WTC11 (cell line): ENCODE data around the gene EPHX1. TPM values are rescaled to one million over a fixed set of nuclear protein-coding genes. Genes with fewer than 3 reads are reported as not detected.

Experiments
- ATAC-seq: fragments of 200-7000 bp; cut with Tn5 transposase; 2 replicates; pipeline ENCODE4 v1.10.0; 2021; ENCODE audit warnings: mild to moderate bottlenecking, moderate library complexity
- CTCF ChIA-PET: fragments of 300-600 bp; sonication (Branson Sonifier 250); formaldehyde crosslinking; loops from one replicate; lab custom pipeline; 2021; ENCODE audit warnings: antibody characterized with exemption; lab: Charles Lee
- POLR2A ChIA-PET: fragments of 350-600 bp; sonication (Branson Sonifier 250); formaldehyde crosslinking; loops from one replicate; lab custom pipeline; 2021; ENCODE audit warnings: antibody characterized with exemption; lab: Charles Lee
- DNase-seq: peaks from one replicate; pipeline ENCODE4 v3.0.0; 2021; ENCODE audit warnings: low spot score
- H3K27ac Mint-ChIP-seq: 2 replicates; pipeline ENCODE4 v1.8.0; 2021; ENCODE audit warnings: mixed read lengths
- H3K27me3 Mint-ChIP-seq: 2 replicates; pipeline ENCODE4 v1.8.0; 2021; ENCODE audit warnings: low read depth, mild to moderate bottlenecking, moderate library complexity, mixed read lengths
- H3K36me3 Mint-ChIP-seq: 2 replicates; pipeline ENCODE4 v1.8.0; 2021; ENCODE audit warnings: mixed read lengths
- H3K4me1 Mint-ChIP-seq: 2 replicates; pipeline ENCODE4 v1.8.0; 2022; ENCODE audit warnings: mixed read lengths
- H3K4me3 Mint-ChIP-seq: 2 replicates; pipeline ENCODE4 v1.8.0; 2021; ENCODE audit warnings: mild to moderate bottlenecking, moderate library complexity, mixed read lengths
- H3K9me3 Mint-ChIP-seq: 2 replicates; pipeline ENCODE4 v1.8.0; 2021; ENCODE audit warnings: mixed read lengths
- CREM ChIP-seq: sonication (generic); formaldehyde crosslinking; IDR thresholded peaks from 2 replicates; pipeline ENCODE4 v1.8.1; 2022; ENCODE audit warnings: mild to moderate bottlenecking, missing genetic modification reagents, moderate library complexity
- MAX ChIP-seq: sonication (generic); formaldehyde crosslinking; IDR thresholded peaks from 2 replicates; pipeline ENCODE4 v1.8.0; 2022; ENCODE audit warnings: mild to moderate bottlenecking, missing genetic modification reagents
- ZNF121 ChIP-seq: sonication (generic); formaldehyde crosslinking; IDR thresholded peaks from 2 replicates; pipeline ENCODE4 v1.8.0; 2023; ENCODE audit warnings: missing genetic modification reagents
- total RNA-seq: library from RNA; stranded (reverse); gene quantifications from 3 replicates; pipeline ENCODE4 v1.2.3, GENCODE V29; 2021

The EPHX1 gene
- total RNA-seq, 1 experiment from 2014 or later: 60.9 TPM

GRCh38 chr1:225892307-225892706 lies 82.4 kb downstream of the EPHX1 start:
- Mint-ChIP-seq H3K4me1 (peaks cover 41% of the 10 kb centered on the region), H3K9me3 (no peaks in the 10 kb centered on the region), H3K36me3 (no peaks in the 10 kb centered on the region), H3K4me3 (no peak overlapping the region), H3K27ac (no peak overlapping the region), H3K27me3 (no peaks in the 10 kb centered on the region)
- CTCF ChIA-PET: interaction anchor here (2.3 kb wide), 1 partner anchor 10 kb away, joined by 10 read pairs; the partner anchor contains the start of gene TMEM63A
- DNase-seq (no peak), ATAC-seq (no peak)
- TF ChIP-seq MAX (CRISPR knock-in tag) (no peak), ZNF121 (CRISPR knock-in tag) (peak; percentile 33; the same call in 1 of the 2 replicates), CREM (no peak)
- POLR2A ChIA-PET: no interaction called here

Other genes starting within 250 kb of the EPHX1 start
- 223 to 229 TPM (median 227 TPM) in 3 replicates for gene ENAH, start 157.0 kb upstream of the EPHX1 start, total RNA-seq
- gene SRP9, start 32.3 kb upstream of the EPHX1 start, total RNA-seq: 374 to 395 TPM (median 375 TPM) in 3 replicates
- 61.1 to 91.7 TPM (median 69.3 TPM) in 3 replicates for gene TMEM63A, start 72.3 kb downstream of the EPHX1 start, total RNA-seq
- gene LEFTY1, start 79.0 kb downstream of the EPHX1 start, total RNA-seq: 47.0 to 52.9 TPM (median 49.0 TPM) in 3 replicates
- 81.5 to 90.3 TPM (median 86.0 TPM) in 3 replicates for gene PYCR2, start 114.1 kb downstream of the EPHX1 start, total RNA-seq
- gene LEFTY2, start 131.1 kb downstream of the EPHX1 start, total RNA-seq: 13.9 to 15.5 TPM (median 14.0 TPM) in 3 replicates
- 13.5 to 17.2 TPM (median 14.6 TPM) in 3 replicates for gene SDE2, start 189.2 kb downstream of the EPHX1 start, total RNA-seq